GM23338 (cell line): ENCODE measurements around the gene DAZL. TPM values are rescaled to one million over a fixed set of nuclear protein-coding genes. Genes with fewer than 3 reads are reported as not detected.

Experiments used
- ATAC-seq: fragments of 200-7000 bp; cut with Tn5 transposase; 3 replicates; pipeline ENCODE4 v1.9.1; 2020
- DNase-seq: peaks from one replicate; pipeline ENCODE4 v3.0.0-alpha.2; 2015; ENCODE audit warnings: low spot score
- H2AFZ ChIP-seq: fragments of 200-600 bp; sonication (generic); 2 replicates; pipeline ENCODE4 v1.8.0; 2016; ENCODE audit warnings: antibody characterized with exemption, mild to moderate bottlenecking, moderate library complexity
- H3F3A ChIP-seq: fragments of 200-600 bp; sonication (generic); replicated peaks from 2 replicates; pipeline ENCODE4 v1.8.0; 2017; ENCODE audit warnings: antibody characterized with exemption, mixed run types, low read depth
- H3K27ac ChIP-seq: fragments of 200-600 bp; sonication (generic); 2 replicates; pipeline ENCODE4 v1.6.1; 2016; ENCODE audit warnings: low read depth
- H3K27me3 ChIP-seq: fragments of 200-600 bp; sonication (generic); 2 replicates; pipeline ENCODE4 v1.8.0; 2016; ENCODE audit warnings: mild to moderate bottlenecking, mixed run types, moderate library complexity; ENCODE audit not compliant: insufficient read depth
- H3K36me3 ChIP-seq: fragments of 200-600 bp; sonication (generic); 2 replicates; pipeline ENCODE4 v1.8.0; 2016; ENCODE audit warnings: mild to moderate bottlenecking; ENCODE audit not compliant: insufficient read depth
- H3K4me1 ChIP-seq: fragments of 200-600 bp; sonication (generic); 2 replicates; pipeline ENCODE4 v1.8.0; 2016; ENCODE audit warnings: mild to moderate bottlenecking, moderate library complexity; ENCODE audit not compliant: insufficient read depth
- H3K4me2 ChIP-seq: fragments of 200-600 bp; sonication (generic); 2 replicates; pipeline ENCODE4 v1.7.1; 2017; ENCODE audit warnings: mixed run types
- H3K4me3 ChIP-seq: fragments of 200-600 bp; sonication (generic); 2 replicates; pipeline ENCODE4 v1.6.1; 2016; ENCODE audit warnings: mixed run types
- H3K79me2 ChIP-seq: fragments of 200-600 bp; sonication (generic); replicated peaks from 2 replicates; pipeline ENCODE4 v1.8.0; 2017; ENCODE audit warnings: mild to moderate bottlenecking; ENCODE audit not compliant: insufficient read depth
- H3K9me2 ChIP-seq: fragments of 200-600 bp; sonication (generic); 2 replicates; pipeline ENCODE4 v1.8.0; 2017; ENCODE audit not compliant: insufficient read depth
- H4K20me1 ChIP-seq: fragments of 200-600 bp; sonication (generic); replicated peaks from 2 replicates; pipeline ENCODE4 v1.8.0; 2017; ENCODE audit warnings: mild to moderate bottlenecking; ENCODE audit not compliant: insufficient read depth
- H3K27ac Mint-ChIP-seq: 2 replicates; pipeline ENCODE4 v1.8.0; 2020; ENCODE audit warnings: inconsistent platforms, mild to moderate bottlenecking, moderate library complexity, mixed read lengths
- H3K27me3 Mint-ChIP-seq: 3 replicates; pipeline ENCODE4 v1.8.0; 2022; ENCODE audit warnings: low read depth, mild to moderate bottlenecking, moderate library complexity, mixed read lengths, inconsistent platforms; ENCODE audit not compliant: insufficient read depth, poor library complexity
- H3K36me3 Mint-ChIP-seq: 3 replicates; pipeline ENCODE4 v1.8.0; 2021; ENCODE audit warnings: low read depth, mild to moderate bottlenecking, inconsistent platforms, moderate library complexity, mixed read lengths
- H3K4me1 Mint-ChIP-seq: 3 replicates; pipeline ENCODE4 v1.8.0; 2020; ENCODE audit warnings: mild to moderate bottlenecking, inconsistent platforms, mixed read lengths
- H3K4me3 Mint-ChIP-seq: 3 replicates; pipeline ENCODE4 v1.8.0; 2021; ENCODE audit warnings: moderate library complexity, mild to moderate bottlenecking, inconsistent platforms, mixed read lengths
- H3K9me3 Mint-ChIP-seq: 3 replicates; pipeline ENCODE4 v1.8.0; 2020; ENCODE audit warnings: moderate library complexity, mild to moderate bottlenecking, inconsistent platforms, mixed read lengths
- CREB1 ChIP-seq: fragments of 250-450 bp; sonication (Bioruptor Pico); IDR thresholded peaks from 2 replicates; pipeline ENCODE4 v1.5.0; 2020; ENCODE audit warnings: low read depth, mild to moderate bottlenecking, moderate library complexity
- EZH2 ChIP-seq: fragments of 200-600 bp; sonication (generic); IDR thresholded peaks from one replicate; pipeline ENCODE4 v1.8.0; 2017; ENCODE audit warnings: antibody characterized with exemption, mild to moderate bottlenecking, low read depth; ENCODE audit not compliant: unreplicated experiment
- EZH2phosphoT487 ChIP-seq: fragments of 200-600 bp; sonication (generic); IDR thresholded peaks from one replicate; pipeline ENCODE4 v1.8.1; 2018; ENCODE audit warnings: antibody characterized with exemption; ENCODE audit not compliant: unreplicated experiment
- NANOG ChIP-seq: IDR thresholded peaks from 2 replicates; pipeline ENCODE4 v1.6.1; 2016; ENCODE audit warnings: antibody characterized with exemption, borderline replicate concordance
- POLR2AphosphoS5 ChIP-seq: IDR thresholded peaks from 2 replicates; pipeline ENCODE4 v1.6.1; 2016; ENCODE audit warnings: antibody characterized with exemption, low read depth
- STAT1 ChIP-seq: IDR thresholded peaks from one replicate; pipeline ENCODE4 v1.6.1; 2016; ENCODE audit warnings: antibody characterized with exemption; ENCODE audit not compliant: unreplicated experiment
- polyA plus RNA-seq: library from polyadenylated mRNA; unstranded; fragments of >200 nt; fragmentation: Nextera tagmentation; extraction: Ambion mirVana; gene quantifications from 2 replicates; pipeline ENCODE4 v1.2.1, GENCODE V29; 2016
- total RNA-seq: library from RNA; depleted of rRNA; stranded (reverse); fragments of >200 nt; shearing (Covaris generic); gene quantifications from 2 replicates; pipeline ENCODE4 v1.2.3, GENCODE V29; 2014
- TF ChIP-seq, protein P1 (sequence below): IDR thresholded peaks from 2 replicates; pipeline ENCODE4 v1.6.1; 2016; ENCODE audit warnings: antibody characterized with exemption
- TF ChIP-seq, protein P2 (sequence below): IDR thresholded peaks from one replicate; pipeline ENCODE4 v1.6.1; 2018; ENCODE audit warnings: antibody characterized with exemption; ENCODE audit not compliant: unreplicated experiment
- TF ChIP-seq, protein P3 (sequence below), 2 experiments: fragments of 200-600 bp in 1 of 2; sonication (generic) in 1 of 2; conservative IDR thresholded peaks; 2 replicates each; pipeline versions ENCODE4 v1.5.1 to v1.6.1; 2016 to 2017; ENCODE audit warnings: antibody characterized with exemption in 2 of 2, low read depth in 2 of 2, mild to moderate bottlenecking in 2 of 2, moderate library complexity in 1 of 2

DAZL gene
- total and polyA plus RNA-seq, 2 experiments from 2014 or later, result 3.2 to 5.3 TPM

DNA sequence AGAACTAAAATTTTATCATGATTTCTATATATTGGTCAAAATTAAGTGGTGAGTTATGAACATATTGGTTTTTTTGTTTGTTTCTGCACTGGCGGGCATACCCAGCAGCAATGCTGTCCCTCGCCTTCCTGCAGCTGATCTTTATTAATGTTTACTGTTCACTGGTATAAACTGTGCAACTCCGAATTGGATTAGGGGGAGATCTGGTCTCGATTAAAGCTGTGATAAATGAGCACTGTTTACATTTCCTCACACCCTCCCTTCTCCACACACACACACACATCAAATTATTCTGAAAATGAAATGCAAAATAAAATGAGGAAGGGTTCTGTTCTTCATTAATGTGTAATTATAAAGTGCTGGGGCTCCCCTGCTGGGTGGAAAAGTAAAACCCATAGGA lies 48.5 kb upstream of the DAZL start:
- peaks cover 2% of the 10 kb centered on the region; the same call in 1 of the 3 replicates for H3K9me3 Mint-ChIP-seq

DNA sequence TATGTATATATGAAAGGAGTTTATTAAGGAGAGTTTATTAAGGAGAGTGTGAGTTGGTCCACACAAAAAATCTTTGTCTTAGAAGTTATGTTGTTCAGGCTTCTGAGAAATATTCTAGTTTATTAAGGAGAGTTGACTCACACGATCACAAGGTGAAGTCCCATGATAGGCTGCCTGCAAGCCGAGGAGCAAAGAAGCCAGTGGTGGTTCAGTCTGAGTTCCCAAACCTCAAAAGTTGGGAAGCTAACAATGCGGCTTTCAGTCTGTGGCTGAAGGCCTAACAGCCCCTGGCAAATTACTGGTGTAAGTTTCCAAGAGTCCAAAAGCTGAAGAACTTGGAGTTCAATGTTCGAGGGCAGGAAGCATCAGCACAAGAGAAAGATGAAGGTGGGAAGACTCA lies 42.4 kb upstream of the DAZL start:
- peaks cover 6% of the 10 kb centered on the region; the same call in 2 of the 3 replicates for H3K36me3 Mint-ChIP-seq
- Histone ChIP-seq H3K9me2 (peaks cover 15% of the 10 kb centered on the region), H3F3A (no peaks in the 10 kb centered on the region), H2AFZ (no peak overlapping the region), H3K4me3 (no peak overlapping the region), H3K4me1 (no peaks in the 10 kb centered on the region), H3K36me3 (0 out of 2 replicates have a peak, but pooled peaks cover 4% of the 10 kb centered on the region), H3K79me2 (no peaks in the 10 kb centered on the region), H3K27ac (no peak overlapping the region), H4K20me1 (no peaks in the 10 kb centered on the region), H3K4me2 (no peak overlapping the region), H3K27me3 (no peaks in the 10 kb centered on the region)
- H3K4me1 Mint-ChIP-seq, result no peaks in the 10 kb centered on the region
- H3K27ac Mint-ChIP-seq, result no peak overlapping the region
- no peak overlapping the region for H3K4me3 Mint-ChIP-seq
- no peaks in the 10 kb centered on the region for H3K9me3 Mint-ChIP-seq
- no peaks in the 10 kb centered on the region for H3K27me3 Mint-ChIP-seq
- ATAC-seq (no peak), DNase-seq (no peak)
- TF ChIP-seq STAT1 (no peak), EZH2phosphoT487 (no peak), EZH2 (no peak), CREB1 (CRISPR knock-in tag) (no peak), NANOG (no peak), POLR2AphosphoS5 (no peak)
- TF ChIP-seq, protein P1, sequence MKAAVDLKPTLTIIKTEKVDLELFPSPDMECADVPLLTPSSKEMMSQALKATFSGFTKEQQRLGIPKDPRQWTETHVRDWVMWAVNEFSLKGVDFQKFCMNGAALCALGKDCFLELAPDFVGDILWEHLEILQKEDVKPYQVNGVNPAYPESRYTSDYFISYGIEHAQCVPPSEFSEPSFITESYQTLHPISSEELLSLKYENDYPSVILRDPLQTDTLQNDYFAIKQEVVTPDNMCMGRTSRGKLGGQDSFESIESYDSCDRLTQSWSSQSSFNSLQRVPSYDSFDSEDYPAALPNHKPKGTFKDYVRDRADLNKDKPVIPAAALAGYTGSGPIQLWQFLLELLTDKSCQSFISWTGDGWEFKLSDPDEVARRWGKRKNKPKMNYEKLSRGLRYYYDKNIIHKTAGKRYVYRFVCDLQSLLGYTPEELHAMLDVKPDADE, result no peak
- TF ChIP-seq, protein P2, sequence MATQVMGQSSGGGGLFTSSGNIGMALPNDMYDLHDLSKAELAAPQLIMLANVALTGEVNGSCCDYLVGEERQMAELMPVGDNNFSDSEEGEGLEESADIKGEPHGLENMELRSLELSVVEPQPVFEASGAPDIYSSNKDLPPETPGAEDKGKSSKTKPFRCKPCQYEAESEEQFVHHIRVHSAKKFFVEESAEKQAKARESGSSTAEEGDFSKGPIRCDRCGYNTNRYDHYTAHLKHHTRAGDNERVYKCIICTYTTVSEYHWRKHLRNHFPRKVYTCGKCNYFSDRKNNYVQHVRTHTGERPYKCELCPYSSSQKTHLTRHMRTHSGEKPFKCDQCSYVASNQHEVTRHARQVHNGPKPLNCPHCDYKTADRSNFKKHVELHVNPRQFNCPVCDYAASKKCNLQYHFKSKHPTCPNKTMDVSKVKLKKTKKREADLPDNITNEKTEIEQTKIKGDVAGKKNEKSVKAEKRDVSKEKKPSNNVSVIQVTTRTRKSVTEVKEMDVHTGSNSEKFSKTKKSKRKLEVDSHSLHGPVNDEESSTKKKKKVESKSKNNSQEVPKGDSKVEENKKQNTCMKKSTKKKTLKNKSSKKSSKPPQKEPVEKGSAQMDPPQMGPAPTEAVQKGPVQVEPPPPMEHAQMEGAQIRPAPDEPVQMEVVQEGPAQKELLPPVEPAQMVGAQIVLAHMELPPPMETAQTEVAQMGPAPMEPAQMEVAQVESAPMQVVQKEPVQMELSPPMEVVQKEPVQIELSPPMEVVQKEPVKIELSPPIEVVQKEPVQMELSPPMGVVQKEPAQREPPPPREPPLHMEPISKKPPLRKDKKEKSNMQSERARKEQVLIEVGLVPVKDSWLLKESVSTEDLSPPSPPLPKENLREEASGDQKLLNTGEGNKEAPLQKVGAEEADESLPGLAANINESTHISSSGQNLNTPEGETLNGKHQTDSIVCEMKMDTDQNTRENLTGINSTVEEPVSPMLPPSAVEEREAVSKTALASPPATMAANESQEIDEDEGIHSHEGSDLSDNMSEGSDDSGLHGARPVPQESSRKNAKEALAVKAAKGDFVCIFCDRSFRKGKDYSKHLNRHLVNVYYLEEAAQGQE, result no peak
- TF ChIP-seq, protein P3, sequence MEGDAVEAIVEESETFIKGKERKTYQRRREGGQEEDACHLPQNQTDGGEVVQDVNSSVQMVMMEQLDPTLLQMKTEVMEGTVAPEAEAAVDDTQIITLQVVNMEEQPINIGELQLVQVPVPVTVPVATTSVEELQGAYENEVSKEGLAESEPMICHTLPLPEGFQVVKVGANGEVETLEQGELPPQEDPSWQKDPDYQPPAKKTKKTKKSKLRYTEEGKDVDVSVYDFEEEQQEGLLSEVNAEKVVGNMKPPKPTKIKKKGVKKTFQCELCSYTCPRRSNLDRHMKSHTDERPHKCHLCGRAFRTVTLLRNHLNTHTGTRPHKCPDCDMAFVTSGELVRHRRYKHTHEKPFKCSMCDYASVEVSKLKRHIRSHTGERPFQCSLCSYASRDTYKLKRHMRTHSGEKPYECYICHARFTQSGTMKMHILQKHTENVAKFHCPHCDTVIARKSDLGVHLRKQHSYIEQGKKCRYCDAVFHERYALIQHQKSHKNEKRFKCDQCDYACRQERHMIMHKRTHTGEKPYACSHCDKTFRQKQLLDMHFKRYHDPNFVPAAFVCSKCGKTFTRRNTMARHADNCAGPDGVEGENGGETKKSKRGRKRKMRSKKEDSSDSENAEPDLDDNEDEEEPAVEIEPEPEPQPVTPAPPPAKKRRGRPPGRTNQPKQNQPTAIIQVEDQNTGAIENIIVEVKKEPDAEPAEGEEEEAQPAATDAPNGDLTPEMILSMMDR (conservative IDR thresholded peaks at IDR 0.05; ENCODE audit: low read depth in 2 of 2), result no peak

More for the DNA sequence above, 48.5 kb upstream of the DAZL start:
- Mint-ChIP-seq H3K27me3 (peaks cover 3% of the 10 kb centered on the region), H3K27ac (no peak overlapping the region), H3K4me1 (peaks cover 40% of the 10 kb centered on the region), H3K4me3 (no peak overlapping the region), H3K36me3 (peaks cover 20% of the 10 kb centered on the region; the same call in 2 of the 3 replicates)
- Histone ChIP-seq H3F3A (no peaks in the 10 kb centered on the region), H3K27ac (no peak overlapping the region; the same call in 1 of the 2 replicates), H3K4me2 (no peak overlapping the region), H3K79me2 (no peaks in the 10 kb centered on the region), H3K36me3 (no peaks in the 10 kb centered on the region), H3K4me3 (no peak overlapping the region), H3K4me1 (peaks cover 25% of the 10 kb centered on the region), H3K9me2 (peaks cover 16% of the 10 kb centered on the region; the same call in 1 of the 2 replicates), H4K20me1 (no peaks in the 10 kb centered on the region), H3K27me3 (no peaks in the 10 kb centered on the region), H2AFZ (no peak overlapping the region)
- no peak for ATAC-seq
- DNase-seq, result no peak
- TF ChIP-seq STAT1, result no peak
- TF ChIP-seq, protein P2, result no peak
